Measurements from ENCODE around the gene MAB21L4. TPM values are rescaled to one million over a fixed set of nuclear protein-coding genes. Genes with fewer than 3 reads are reported as not detected.

The MAB21L4 gene
- total and polyA plus RNA-seq, 2 of the 8 experiments (the other 6 are each of a cell fraction or from before 2014, with no cell fraction given): 0.11 TPM; not detected in 1

DNA sequence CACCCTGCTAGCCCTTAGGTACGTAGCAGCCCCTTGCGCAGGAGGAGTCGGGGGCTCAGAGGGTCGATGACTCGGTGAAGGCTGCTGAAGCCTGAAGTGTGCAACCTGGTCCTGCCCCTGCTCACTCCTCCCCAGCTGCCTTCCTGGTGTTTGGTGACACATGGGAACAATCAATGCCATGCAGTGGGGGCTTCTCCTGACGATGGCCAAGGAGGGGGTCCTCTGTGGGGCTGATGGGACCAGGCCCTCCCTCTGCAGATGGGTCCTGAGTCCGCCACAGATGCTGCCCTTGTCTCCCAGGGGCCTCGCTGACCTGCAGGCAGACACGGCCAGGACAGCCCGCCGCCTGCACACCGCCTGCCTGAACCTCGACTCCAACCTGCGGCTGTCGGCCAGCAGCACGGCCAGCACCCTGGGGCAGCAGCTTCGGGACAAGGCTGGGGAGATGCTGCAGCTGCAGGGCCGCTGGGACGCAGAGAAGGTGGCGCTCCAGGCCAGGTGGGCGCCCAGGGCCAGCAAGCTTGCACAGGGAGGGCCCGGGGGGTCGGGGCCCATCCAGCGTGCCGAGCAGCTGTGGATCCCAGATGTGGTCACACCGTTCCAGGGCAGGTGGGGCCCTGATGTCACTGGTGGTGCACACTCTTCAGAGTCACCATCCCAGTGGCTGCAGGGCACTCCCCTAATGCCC is 34.8 kb upstream of the MAB21L4 start:
- Histone ChIP-seq H3K23me2 (ENCODE audit: low read depth, low read length) (no peaks in the 10 kb centered on the region), H3K79me1 (ENCODE audit: low read depth, low read length) (no peaks in the 10 kb centered on the region), H4K5ac (ENCODE audit: insufficient read length, low read depth, low read length) (no peak overlapping the region), H3K79me2 (ENCODE audit: control insufficient read depth in 1 of 2, insufficient read depth in 2 of 2, low read length in 2 of 2) (no peaks in the 10 kb centered on the region), H2AFZ (ENCODE audit: low read length) (no peak overlapping the region), H2BK20ac (ENCODE audit: low read length) (no peak overlapping the region), H3K9ac (replicated peaks in 1 of 4; ENCODE audit: extremely low read depth in 1 of 4, low read depth in 3 of 4, low read length in 3 of 4) (no peak overlapping the region), H3K36me3 (ENCODE audit: control insufficient read depth in 2 of 4, insufficient read depth in 4 of 4, low read length in 3 of 4) (no peaks in the 10 kb centered on the region), H3K4me3 (ENCODE audit: extremely low read depth in 1 of 4, insufficient read depth in 2 of 4, low read depth in 3 of 4, low read length in 4 of 4) (no peak overlapping the region), H2AK5ac (ENCODE audit: low read depth, low read length) (no peak overlapping the region), H3K9me3 (ENCODE audit: insufficient read depth in 2 of 2, low read depth in 1 of 2, low read length in 1 of 2) (no peaks in the 10 kb centered on the region), H4K91ac (replicated peaks; ENCODE audit: insufficient read length, low read length) (no peak overlapping the region), H3K27me3 (replicated peaks in 1 of 4; ENCODE audit: control insufficient read depth in 3 of 4, extremely low read depth in 1 of 4, insufficient read depth in 3 of 4, low read length in 3 of 4) (no peaks in the 10 kb centered on the region), H2BK12ac (ENCODE audit: low read depth, low read length) (no peak overlapping the region), H3K4me2 (ENCODE audit: insufficient read depth in 1 of 2, low read depth in 2 of 2, low read length in 2 of 2) (no peak overlapping the region), H3K23ac (ENCODE audit: insufficient read length) (no peak overlapping the region), H2BK15ac (ENCODE audit: low read length) (no peak overlapping the region), H3K18ac (ENCODE audit: extremely low read depth, low read length) (no peak overlapping the region), H3K56ac (replicated peaks; ENCODE audit: insufficient read length, low read depth, low read length) (no peak overlapping the region), H2BK120ac (replicated peaks; ENCODE audit: low read depth, low read length) (no peak overlapping the region), H4K20me1 (replicated peaks in 1 of 2; ENCODE audit: control insufficient read depth in 1 of 2, insufficient read depth in 2 of 2, low read length in 2 of 2) (no peaks in the 10 kb centered on the region), H3K27ac (ENCODE audit: low read depth, low read length) (no peak overlapping the region), H2BK5ac (ENCODE audit: low read depth, low read length) (no peak overlapping the region), H3K4me1 (replicated peaks in 1 of 4; ENCODE audit: control insufficient read depth in 3 of 4, insufficient read depth in 4 of 4, low read length in 3 of 4) (no peaks in the 10 kb centered on the region), H4K8ac (ENCODE audit: extremely low read depth, insufficient read depth, low read length) (peak overlapping the region; percentile 51; the same call in 1 of the 2 replicates), H3K14ac (ENCODE audit: insufficient read length) (no peak overlapping the region), H3K4ac (replicated peaks; ENCODE audit: insufficient read length, low read depth, low read length) (no peak overlapping the region)
- DNase-seq (ENCODE audit: low read depth in 1 of 2, low spot score in 2 of 2) (peak in 1 of 2 experiments; percentile 40), FAIRE-seq (no peak)
- ChIA-PET CTCF (ENCODE audit: partially characterized antibody) (no interaction called here), POLR2A (ENCODE audit: partially characterized antibody) (no interaction called here)
- TF ChIP-seq RXRA (IDR thresholded peaks at IDR 0.05; ENCODE audit: insufficient read depth, low read depth, low read length): no peak
- TF ChIP-seq POLR2AphosphoS5 (IDR thresholded peaks at IDR 0.05; ENCODE audit: low read depth, low read length): no peak
- no peak for TF ChIP-seq RBBP5 (IDR thresholded peaks at IDR 0.05; ENCODE audit: borderline replicate concordance, low read depth, low read length)
- TF ChIP-seq ATF3 (IDR thresholded peaks at IDR 0.05; ENCODE audit: insufficient read depth, low read depth, low read length): no peak
- whole genome bisulfite sequencing, 2 experiments (ENCODE audit: extremely low coverage in 1 of 2, insufficient coverage in 1 of 2, insufficient read length in 1 of 2, insufficient replicate concordance in 2 of 2, low coverage in 1 of 2, low lambda C conversion rate in 2 of 2, missing lambda C conversion rate in 1 of 2): 93% methylated on average over 22 of the region's 26 CpGs; no CpG with 5 or more reads in 1 of the 2 experiments

All from H1 (cell line).